ENCODE measurements around the gene PREX1. TPM values are rescaled to one million over a fixed set of nuclear protein-coding genes. Genes with fewer than 3 reads are reported as not detected.

The PREX1 gene
- total and polyA plus RNA-seq, 2 of the 4 experiments (the other 2 are of a cell fraction) = 0.67 to 0.72 TPM

DNA sequence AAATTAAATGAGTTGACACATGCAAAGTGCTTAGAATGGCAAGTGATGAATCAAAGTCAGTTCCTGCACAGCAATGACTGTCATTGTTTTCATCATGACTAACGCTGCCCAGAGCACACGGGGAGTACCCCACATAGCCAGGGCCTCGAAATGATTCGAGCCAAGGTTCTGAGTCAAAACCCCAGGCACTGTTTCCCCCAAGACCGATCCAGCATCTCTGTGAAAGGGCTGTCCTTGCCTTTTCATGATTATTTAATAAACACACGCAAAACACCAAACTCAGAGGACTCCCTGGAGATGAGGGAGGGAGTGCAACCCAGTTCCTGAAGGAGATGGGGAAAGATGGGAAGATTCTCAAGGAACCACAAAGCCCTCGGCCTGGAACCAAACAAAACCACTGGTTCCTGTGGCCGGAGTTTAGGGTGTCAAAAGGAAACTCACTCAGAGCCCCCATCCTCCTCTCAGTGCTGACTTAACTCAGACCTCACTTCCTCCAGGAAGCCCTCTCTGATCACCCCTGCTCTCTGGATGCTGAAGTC, 3.8 kb downstream of the PREX1 start:
- dilution Hi-C loops (cut with HindIII; ENCODE audit: low sequenced_read_pairs, unreplicated experiment) (no loop called here), in situ Hi-C loops (cut with MboI; ENCODE audit: low sequenced_read_pairs) (no loop called here), intact Hi-C loops (cut with micrococcal nuclease) (loop anchor here (10.0 kb wide), 1 partner anchor 169 kb away; no protein-coding TSS in a partner anchor)
- Histone ChIP-seq H2BK5ac (ENCODE audit: low read depth, low read length, poor library complexity, severe bottlenecking) (no peak overlapping the region), H3K79me1 (ENCODE audit: low read depth in 1 of 2, low read length in 2 of 2) (no peaks in the 10 kb centered on the region), H3K9me1 (ENCODE audit: insufficient read depth, low read length) (no peaks in the 10 kb centered on the region), H3K9me3 (ENCODE audit: control insufficient read depth, insufficient read depth, low read length) (no peaks in the 10 kb centered on the region), H3K56ac (ENCODE audit: extremely low read depth, insufficient read depth, low read length) (no peak overlapping the region), H3K23ac (ENCODE audit: low read depth, low read length) (no peak overlapping the region; the same call in 1 of the 2 replicates), H2BK120ac (ENCODE audit: low read depth, low read length) (no peak overlapping the region), H2BK15ac (ENCODE audit: low read depth, low read length) (no peak overlapping the region), H4K8ac (ENCODE audit: low read depth in 2 of 2, low read length in 2 of 2) (no peak overlapping the region), H3K4me1 (ENCODE audit: control insufficient read depth, insufficient read depth, low read length) (peaks cover 5% of the 10 kb centered on the region; the same call in 1 of the 2 replicates), H3K27me3 (ENCODE audit: control insufficient read depth, insufficient read depth, low read length) (peaks cover 21% of the 10 kb centered on the region), H3K4me3 (ENCODE audit: insufficient read depth, low read depth, low read length) (no peak overlapping the region), H3K4ac (ENCODE audit: low read depth, low read length) (no peak overlapping the region), H2AK5ac (ENCODE audit: low read depth, low read length) (no peak overlapping the region), H3K14ac (replicated peaks; ENCODE audit: low read depth, low read length) (no peak overlapping the region), H4K20me1 (ENCODE audit: insufficient read depth, low read length) (0 out of 2 replicates have a peak, but pooled peaks cover 4% of the 10 kb centered on the region), H3K9ac (ENCODE audit: low read depth, low read length) (no peak overlapping the region), H4K91ac (ENCODE audit: insufficient read depth, low read depth, low read length) (no peak overlapping the region), H2AFZ (replicated peaks; ENCODE audit: low read length, poor library complexity) (peak overlapping the region; percentile 60), H2BK20ac (ENCODE audit: low read depth, low read length) (no peak overlapping the region), H2AK9ac (replicated peaks; ENCODE audit: low read depth, low read length, poor library complexity) (peak overlapping the region; percentile 52), H3K4me2 (ENCODE audit: low read depth, low read length) (no peak overlapping the region), H3K36me3 (ENCODE audit: control insufficient read depth, insufficient read depth, low read length) (no peaks in the 10 kb centered on the region), H3K18ac (ENCODE audit: low read depth, low read length) (no peak overlapping the region), H3K27ac (ENCODE audit: insufficient read depth, low read length) (no peak overlapping the region), H4K5ac (ENCODE audit: low read depth, low read length) (no peak overlapping the region)
- ChIA-PET CTCF (no interaction called here), POLR2A (ENCODE audit: unreplicated experiment) (no interaction called here)
- TF ChIP-seq BHLHE40 (IDR thresholded peaks at IDR 0.05; ENCODE audit: low read depth, low read length) = no peak
- TF ChIP-seq, protein P1, sequence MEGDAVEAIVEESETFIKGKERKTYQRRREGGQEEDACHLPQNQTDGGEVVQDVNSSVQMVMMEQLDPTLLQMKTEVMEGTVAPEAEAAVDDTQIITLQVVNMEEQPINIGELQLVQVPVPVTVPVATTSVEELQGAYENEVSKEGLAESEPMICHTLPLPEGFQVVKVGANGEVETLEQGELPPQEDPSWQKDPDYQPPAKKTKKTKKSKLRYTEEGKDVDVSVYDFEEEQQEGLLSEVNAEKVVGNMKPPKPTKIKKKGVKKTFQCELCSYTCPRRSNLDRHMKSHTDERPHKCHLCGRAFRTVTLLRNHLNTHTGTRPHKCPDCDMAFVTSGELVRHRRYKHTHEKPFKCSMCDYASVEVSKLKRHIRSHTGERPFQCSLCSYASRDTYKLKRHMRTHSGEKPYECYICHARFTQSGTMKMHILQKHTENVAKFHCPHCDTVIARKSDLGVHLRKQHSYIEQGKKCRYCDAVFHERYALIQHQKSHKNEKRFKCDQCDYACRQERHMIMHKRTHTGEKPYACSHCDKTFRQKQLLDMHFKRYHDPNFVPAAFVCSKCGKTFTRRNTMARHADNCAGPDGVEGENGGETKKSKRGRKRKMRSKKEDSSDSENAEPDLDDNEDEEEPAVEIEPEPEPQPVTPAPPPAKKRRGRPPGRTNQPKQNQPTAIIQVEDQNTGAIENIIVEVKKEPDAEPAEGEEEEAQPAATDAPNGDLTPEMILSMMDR (conservative IDR thresholded peaks at IDR 0.05; ENCODE audit: low read depth, low read length) = no peak
- no peak for TF ChIP-seq MXI1 (IDR thresholded peaks at IDR 0.05; ENCODE audit: borderline replicate concordance, low read depth, low read length)
- no peak for TF ChIP-seq SMC3 (IDR thresholded peaks at IDR 0.05; ENCODE audit: low read depth, low read length)
- TF ChIP-seq CHD1 (IDR thresholded peaks at IDR 0.05; ENCODE audit: low read depth, low read length) = no peak
- TF ChIP-seq FOS (IDR thresholded peaks at IDR 0.05; ENCODE audit: low read depth, low read length) = no peak
- TF ChIP-seq, protein P2, sequence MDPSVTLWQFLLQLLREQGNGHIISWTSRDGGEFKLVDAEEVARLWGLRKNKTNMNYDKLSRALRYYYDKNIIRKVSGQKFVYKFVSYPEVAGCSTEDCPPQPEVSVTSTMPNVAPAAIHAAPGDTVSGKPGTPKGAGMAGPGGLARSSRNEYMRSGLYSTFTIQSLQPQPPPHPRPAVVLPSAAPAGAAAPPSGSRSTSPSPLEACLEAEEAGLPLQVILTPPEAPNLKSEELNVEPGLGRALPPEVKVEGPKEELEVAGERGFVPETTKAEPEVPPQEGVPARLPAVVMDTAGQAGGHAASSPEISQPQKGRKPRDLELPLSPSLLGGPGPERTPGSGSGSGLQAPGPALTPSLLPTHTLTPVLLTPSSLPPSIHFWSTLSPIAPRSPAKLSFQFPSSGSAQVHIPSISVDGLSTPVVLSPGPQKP (IDR thresholded peaks at IDR 0.05; ENCODE audit: borderline replicate concordance, low read depth, low read length) = no peak
- TF ChIP-seq RCOR1 (IDR thresholded peaks at IDR 0.05; ENCODE audit: insufficient replicate concordance, low read length) = no peak
- TF ChIP-seq MAZ (IDR thresholded peaks at IDR 0.05; ENCODE audit: borderline replicate concordance, low read depth, low read length) = no peak
- no peak for TF ChIP-seq POLR2A (IDR thresholded peaks at IDR 0.05; ENCODE audit: low read depth, low read length)
- no TSS peak for BruUV-seq (replicated peaks)
- WGBS, 2 experiments (ENCODE audit: extremely low coverage in 2 of 2, insufficient read length in 1 of 2) = 4% methylated on average over 4 of the region's 8 CpGs; no CpG with 5 or more reads in 1 of the 2 experiments
- ATAC-seq (ENCODE audit: low read depth) = peak; percentile 24
- DNase-seq = peak; percentile 65
